Testis (tissue), 2 donors: ENCODE measurements around the gene PCDHGC4.

Experiments used
- POLR2A ChIP-seq: fragments of 450-650 bp; IDR thresholded peaks from one replicate; pipeline ENCODE4 v1.6.1; 2017; ENCODE audit warnings: antibody characterized with exemption, mild to moderate bottlenecking, moderate library complexity
- TF ChIP-seq, protein P1 (sequence below), 3 experiments: fragments of 450-650 bp in 2 of 3; fragments of 200-600 bp in 1 of 3; sonication (generic) in 1 of 3; IDR thresholded peaks; one replicate each; pipeline ENCODE4 v1.5.1; 2016 to 2019; ENCODE audit warnings: antibody characterized with exemption in 3 of 3, mild to moderate bottlenecking in 2 of 3, moderate library complexity in 1 of 3

GRCh38 chr5:141522301-141522700 lies 37.5 kb downstream of the PCDHGC4 start:
- TF ChIP-seq POLR2A = no peak
- TF ChIP-seq, protein P1, sequence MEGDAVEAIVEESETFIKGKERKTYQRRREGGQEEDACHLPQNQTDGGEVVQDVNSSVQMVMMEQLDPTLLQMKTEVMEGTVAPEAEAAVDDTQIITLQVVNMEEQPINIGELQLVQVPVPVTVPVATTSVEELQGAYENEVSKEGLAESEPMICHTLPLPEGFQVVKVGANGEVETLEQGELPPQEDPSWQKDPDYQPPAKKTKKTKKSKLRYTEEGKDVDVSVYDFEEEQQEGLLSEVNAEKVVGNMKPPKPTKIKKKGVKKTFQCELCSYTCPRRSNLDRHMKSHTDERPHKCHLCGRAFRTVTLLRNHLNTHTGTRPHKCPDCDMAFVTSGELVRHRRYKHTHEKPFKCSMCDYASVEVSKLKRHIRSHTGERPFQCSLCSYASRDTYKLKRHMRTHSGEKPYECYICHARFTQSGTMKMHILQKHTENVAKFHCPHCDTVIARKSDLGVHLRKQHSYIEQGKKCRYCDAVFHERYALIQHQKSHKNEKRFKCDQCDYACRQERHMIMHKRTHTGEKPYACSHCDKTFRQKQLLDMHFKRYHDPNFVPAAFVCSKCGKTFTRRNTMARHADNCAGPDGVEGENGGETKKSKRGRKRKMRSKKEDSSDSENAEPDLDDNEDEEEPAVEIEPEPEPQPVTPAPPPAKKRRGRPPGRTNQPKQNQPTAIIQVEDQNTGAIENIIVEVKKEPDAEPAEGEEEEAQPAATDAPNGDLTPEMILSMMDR (IDR thresholded peaks at IDR 0.05) = no peak
